ENCODE measurements around the gene TARS2. TPM values are rescaled to one million over a fixed set of nuclear protein-coding genes. Genes with fewer than 3 reads are reported as not detected.
A peak's percentile ranks its signal among the peaks of the same experiment; 100 is the strongest.

The TARS2 gene
- total and polyA plus RNA-seq, 2 of the 13 experiments (the other 11 are each of a cell fraction or from before 2014, with no cell fraction given): 21.3 to 22.8 TPM

DNA sequence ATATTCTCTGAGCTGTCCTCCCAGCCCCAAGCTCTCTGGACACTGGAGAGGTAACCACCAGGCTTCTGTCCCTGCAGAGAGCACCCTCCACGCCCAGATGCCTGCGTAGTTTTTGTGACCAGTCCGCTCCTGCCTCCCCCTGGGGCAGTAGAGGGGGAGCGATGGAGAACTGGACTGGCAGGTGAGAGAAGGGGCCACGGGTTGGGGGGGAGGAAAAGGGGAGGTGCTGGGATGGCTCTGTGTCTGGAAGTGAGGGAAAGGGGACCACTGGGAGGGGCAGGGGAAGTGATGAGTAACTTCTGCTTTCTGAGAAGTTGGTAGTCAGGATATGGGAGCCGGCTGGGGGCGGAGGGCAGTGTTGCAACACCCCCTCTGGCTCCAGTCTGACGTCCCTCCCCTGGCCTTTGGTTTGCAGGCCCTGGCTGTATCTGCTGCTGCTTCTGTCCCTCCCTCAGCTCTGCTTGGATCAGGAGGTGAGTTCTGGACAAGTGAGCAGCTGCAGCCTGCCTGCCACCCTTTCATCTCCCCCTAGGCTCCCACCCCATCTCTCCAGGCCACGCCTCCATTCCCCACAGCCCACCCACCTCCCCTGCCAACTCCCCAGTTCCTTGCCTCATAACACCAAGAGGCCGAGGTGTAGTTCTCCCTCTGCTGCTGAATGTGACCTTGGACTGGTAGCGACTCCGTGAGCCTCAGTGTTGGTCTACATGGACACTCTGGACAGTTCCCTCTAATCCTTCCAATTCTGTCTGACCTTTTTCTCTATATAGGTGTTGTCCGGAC is 65.1 kb downstream of the TARS2 start (continued):
- TF ChIP-seq, protein P1, sequence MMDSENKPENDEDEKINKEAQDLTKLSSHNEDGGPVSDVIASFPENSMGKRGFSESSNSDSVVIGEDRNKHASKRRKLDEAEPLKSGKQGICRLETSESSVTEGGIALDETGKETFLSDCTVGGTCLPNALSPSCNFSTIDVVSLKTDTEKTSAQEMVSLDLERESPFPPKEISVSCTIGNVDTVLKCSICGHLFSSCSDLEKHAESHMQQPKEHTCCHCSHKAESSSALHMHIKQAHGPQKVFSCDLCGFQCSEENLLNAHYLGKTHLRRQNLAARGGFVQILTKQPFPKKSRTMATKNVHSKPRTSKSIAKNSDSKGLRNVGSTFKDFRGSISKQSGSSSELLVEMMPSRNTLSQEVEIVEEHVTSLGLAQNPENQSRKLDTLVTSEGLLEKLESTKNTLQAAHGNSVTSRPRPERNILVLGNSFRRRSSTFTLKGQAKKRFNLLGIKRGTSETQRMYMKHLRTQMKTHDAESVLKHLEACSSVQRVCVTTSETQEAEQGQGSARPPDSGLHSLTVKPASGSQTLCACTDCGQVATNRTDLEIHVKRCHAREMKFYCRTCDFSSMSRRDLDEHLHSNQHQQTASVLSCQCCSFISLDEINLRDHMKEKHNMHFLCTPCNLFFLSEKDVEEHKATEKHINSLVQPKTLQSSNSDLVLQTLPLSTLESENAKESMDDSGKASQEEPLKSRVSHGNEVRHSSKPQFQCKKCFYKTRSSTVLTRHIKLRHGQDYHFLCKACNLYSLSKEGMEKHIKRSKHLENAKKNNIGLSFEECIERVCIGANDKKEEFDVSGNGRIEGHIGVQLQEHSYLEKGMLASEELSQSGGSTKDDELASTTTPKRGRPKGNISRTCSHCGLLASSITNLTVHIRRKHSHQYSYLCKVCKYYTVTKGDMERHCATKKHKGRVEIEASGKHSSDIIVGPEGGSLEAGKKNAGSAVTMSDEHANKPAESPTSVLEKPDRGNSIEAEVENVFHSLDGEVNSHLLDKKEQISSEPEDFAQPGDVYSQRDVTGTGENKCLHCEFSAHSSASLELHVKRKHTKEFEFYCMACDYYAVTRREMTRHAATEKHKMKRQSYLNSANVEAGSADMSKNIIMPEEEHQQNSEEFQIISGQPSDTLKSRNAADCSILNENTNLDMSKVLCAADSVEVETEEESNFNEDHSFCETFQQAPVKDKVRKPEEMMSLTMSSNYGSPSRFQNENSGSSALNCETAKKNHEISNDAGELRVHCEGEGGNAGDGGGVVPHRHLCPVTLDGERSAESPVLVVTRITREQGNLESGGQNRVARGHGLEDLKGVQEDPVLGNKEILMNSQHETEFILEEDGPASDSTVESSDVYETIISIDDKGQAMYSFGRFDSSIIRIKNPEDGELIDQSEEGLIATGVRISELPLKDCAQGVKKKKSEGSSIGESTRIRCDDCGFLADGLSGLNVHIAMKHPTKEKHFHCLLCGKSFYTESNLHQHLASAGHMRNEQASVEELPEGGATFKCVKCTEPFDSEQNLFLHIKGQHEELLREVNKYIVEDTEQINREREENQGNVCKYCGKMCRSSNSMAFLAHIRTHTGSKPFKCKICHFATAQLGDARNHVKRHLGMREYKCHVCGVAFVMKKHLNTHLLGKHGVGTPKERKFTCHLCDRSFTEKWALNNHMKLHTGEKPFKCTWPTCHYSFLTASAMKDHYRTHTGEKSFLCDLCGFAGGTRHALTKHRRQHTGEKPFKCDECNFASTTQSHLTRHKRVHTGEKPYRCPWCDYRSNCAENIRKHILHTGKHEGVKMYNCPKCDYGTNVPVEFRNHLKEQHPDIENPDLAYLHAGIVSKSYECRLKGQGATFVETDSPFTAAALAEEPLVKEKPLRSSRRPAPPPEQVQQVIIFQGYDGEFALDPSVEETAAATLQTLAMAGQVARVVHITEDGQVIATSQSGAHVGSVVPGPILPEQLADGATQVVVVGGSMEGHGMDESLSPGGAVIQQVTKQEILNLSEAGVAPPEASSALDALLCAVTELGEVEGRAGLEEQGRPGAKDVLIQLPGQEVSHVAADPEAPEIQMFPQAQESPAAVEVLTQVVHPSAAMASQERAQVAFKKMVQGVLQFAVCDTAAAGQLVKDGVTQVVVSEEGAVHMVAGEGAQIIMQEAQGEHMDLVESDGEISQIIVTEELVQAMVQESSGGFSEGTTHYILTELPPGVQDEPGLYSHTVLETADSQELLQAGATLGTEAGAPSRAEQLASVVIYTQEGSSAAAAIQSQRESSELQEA (CRISPR knock-in tag; IDR thresholded peaks at IDR 0.05; ENCODE audit: not compliant biosample characterization): no peak
- TF ChIP-seq ZNF333 (CRISPR knock-in tag; IDR thresholded peaks at IDR 0.05; ENCODE audit: borderline replicate concordance) (no peak), ARHGAP35 (CRISPR knock-in tag; IDR thresholded peaks at IDR 0.05; ENCODE audit: borderline replicate concordance) (no peak), ZNF720 (CRISPR knock-in tag; IDR thresholded peaks at IDR 0.05) (no peak), ZNF446 (CRISPR knock-in tag; IDR thresholded peaks at IDR 0.05) (no peak), ZBTB3 (CRISPR knock-in tag; IDR thresholded peaks at IDR 0.05; ENCODE audit: borderline replicate concordance, low read depth) (no peak), GLI4 (CRISPR knock-in tag; IDR thresholded peaks at IDR 0.05; ENCODE audit: borderline replicate concordance) (no peak), SIX4 (CRISPR knock-in tag; IDR thresholded peaks at IDR 0.05) (no peak), ZNF205 (CRISPR knock-in tag; IDR thresholded peaks at IDR 0.05) (peak; percentile 48; the same call in 1 of the 2 replicates), ZNF614 (CRISPR knock-in tag; IDR thresholded peaks at IDR 0.05; ENCODE audit: borderline replicate concordance) (no peak), ZNF556 (CRISPR knock-in tag; IDR thresholded peaks at IDR 0.05; ENCODE audit: borderline replicate concordance) (peak; percentile 49; the same call in 1 of the 2 replicates), AHR (CRISPR knock-in tag; IDR thresholded peaks at IDR 0.05) (no peak), KLF11 (CRISPR knock-in tag; IDR thresholded peaks at IDR 0.05) (no peak; the same call in 1 of the 2 replicates), KAT7 (CRISPR knock-in tag; IDR thresholded peaks at IDR 0.05; ENCODE audit: borderline replicate concordance) (peak; percentile 54; the same call in 1 of the 2 replicates), ZNF546 (CRISPR knock-in tag; conservative IDR thresholded peaks at IDR 0.05) (no peak)
- TF ChIP-seq, protein P2, sequence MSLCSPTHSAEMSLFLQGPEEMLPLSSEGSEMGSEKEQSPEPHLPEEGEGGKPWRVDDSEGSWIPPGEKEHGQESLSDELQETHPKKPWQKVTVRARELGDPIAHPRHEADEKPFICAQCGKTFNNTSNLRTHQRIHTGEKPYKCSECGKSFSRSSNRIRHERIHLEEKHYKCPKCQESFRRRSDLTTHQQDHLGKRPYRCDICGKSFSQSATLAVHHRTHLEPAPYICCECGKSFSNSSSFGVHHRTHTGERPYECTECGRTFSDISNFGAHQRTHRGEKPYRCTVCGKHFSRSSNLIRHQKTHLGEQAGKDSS (CRISPR knock-in tag; IDR thresholded peaks at IDR 0.05; ENCODE audit: borderline replicate concordance, low read depth): no peak; the same call in 1 of the 2 replicates
- TF ChIP-seq, protein P3, sequence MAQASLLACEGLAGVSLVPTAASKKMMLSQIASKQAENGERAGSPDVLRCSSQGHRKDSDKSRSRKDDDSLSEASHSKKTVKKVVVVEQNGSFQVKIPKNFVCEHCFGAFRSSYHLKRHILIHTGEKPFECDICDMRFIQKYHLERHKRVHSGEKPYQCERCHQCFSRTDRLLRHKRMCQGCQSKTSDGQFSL (CRISPR knock-in tag; IDR thresholded peaks at IDR 0.05): 0 out of 2 replicates have a peak, but pooled peaks have one; percentile 63
- TF ChIP-seq, protein P4, sequence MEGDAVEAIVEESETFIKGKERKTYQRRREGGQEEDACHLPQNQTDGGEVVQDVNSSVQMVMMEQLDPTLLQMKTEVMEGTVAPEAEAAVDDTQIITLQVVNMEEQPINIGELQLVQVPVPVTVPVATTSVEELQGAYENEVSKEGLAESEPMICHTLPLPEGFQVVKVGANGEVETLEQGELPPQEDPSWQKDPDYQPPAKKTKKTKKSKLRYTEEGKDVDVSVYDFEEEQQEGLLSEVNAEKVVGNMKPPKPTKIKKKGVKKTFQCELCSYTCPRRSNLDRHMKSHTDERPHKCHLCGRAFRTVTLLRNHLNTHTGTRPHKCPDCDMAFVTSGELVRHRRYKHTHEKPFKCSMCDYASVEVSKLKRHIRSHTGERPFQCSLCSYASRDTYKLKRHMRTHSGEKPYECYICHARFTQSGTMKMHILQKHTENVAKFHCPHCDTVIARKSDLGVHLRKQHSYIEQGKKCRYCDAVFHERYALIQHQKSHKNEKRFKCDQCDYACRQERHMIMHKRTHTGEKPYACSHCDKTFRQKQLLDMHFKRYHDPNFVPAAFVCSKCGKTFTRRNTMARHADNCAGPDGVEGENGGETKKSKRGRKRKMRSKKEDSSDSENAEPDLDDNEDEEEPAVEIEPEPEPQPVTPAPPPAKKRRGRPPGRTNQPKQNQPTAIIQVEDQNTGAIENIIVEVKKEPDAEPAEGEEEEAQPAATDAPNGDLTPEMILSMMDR (CRISPR knock-in tag; IDR thresholded peaks at IDR 0.05): 0 out of 2 replicates have a peak, but pooled peaks have one; percentile 22
